GM12873 (cell line): ENCODE measurements around the gene GAS6.

Experiments
- TF ChIP-seq, protein P1 (sequence below): IDR thresholded peaks from 2 replicates; pipeline ENCODE4 v1.5.1; 2012; ENCODE audit warnings: low read depth, mild to moderate bottlenecking, moderate library complexity, low read length, control low read depth; ENCODE audit not compliant: insufficient read depth; ENCODE audit errors: missing control alignments

The GAS6 gene

DNA sequence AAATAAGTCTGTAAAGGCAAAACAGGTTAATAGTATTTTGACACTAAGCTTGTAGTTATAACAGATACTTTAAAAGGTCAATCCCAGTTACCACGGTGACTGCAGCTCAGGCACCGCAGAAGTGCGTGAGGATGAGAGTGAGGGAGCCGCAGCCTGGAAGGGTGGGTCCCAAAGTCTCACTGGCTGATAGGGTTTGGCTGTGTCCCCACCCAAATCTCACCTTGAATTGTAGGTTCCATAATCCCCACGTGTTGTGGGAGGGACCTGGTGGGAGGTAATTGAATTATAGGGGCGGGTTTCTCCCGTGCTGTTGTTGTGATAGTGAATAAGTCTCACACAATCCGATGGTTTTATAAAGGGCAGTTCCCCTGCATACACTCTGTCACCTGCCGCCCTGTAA is 40.0 kb upstream of the GAS6 start:
- TF ChIP-seq, protein P1, sequence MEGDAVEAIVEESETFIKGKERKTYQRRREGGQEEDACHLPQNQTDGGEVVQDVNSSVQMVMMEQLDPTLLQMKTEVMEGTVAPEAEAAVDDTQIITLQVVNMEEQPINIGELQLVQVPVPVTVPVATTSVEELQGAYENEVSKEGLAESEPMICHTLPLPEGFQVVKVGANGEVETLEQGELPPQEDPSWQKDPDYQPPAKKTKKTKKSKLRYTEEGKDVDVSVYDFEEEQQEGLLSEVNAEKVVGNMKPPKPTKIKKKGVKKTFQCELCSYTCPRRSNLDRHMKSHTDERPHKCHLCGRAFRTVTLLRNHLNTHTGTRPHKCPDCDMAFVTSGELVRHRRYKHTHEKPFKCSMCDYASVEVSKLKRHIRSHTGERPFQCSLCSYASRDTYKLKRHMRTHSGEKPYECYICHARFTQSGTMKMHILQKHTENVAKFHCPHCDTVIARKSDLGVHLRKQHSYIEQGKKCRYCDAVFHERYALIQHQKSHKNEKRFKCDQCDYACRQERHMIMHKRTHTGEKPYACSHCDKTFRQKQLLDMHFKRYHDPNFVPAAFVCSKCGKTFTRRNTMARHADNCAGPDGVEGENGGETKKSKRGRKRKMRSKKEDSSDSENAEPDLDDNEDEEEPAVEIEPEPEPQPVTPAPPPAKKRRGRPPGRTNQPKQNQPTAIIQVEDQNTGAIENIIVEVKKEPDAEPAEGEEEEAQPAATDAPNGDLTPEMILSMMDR, result no peak

DNA sequence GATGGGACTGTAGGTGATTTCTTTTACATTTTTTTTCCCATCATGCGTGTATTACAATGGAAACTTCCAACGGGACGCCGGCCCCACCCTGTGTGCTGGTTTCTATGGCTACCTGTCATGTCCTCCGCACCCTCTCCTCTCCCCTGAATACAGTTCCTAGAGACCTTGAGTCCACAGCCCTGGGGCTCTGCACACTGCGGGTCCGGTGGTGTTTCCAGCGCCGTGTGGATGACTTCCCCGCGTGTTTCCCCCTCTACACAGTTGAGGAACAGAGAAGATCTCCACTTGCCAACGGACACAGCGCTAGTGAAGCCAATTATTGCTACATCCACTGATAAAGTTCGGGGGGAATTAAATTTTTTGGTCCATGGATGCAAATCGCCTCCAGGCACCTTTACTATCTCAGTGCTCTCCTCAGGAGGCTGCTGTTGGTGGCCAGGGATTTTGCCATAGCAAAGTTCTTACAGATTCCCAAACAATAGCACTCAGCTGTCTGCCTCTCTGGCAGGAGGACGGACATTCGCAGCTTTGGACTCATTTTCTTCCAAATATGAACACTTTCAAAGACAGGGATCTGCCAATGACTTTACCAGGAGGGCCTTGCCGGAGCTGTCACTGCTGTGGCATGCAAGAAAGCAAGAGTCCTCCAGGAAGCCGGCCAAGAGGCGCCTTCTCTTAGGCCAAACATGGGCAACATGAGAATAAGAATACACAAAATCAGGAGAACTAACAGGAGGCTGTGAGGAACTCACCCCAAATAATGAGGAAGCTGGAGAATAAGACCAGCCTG is 39.3 kb upstream of the GAS6 start:
- TF ChIP-seq, protein P1, result no peak

DNA sequence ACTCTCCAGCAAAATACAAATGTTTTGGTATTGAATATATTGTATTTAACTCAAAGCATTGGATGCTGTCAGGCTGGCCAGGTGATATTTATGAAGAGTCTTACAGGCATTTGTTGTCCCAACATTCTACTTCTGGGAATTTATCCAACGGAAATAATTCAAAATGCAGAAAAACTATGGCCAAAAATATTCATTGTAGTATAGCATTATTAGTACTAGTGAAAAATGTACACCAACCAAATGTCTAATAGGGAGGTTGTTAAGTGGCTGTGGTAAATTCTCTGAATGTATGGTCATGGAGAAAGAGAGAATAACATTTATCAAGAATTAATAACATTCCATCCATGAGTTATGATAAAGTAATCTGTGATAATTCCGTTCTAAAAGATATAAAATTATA is 38.6 kb upstream of the GAS6 start:
- TF ChIP-seq, protein P1, result no peak

DNA sequence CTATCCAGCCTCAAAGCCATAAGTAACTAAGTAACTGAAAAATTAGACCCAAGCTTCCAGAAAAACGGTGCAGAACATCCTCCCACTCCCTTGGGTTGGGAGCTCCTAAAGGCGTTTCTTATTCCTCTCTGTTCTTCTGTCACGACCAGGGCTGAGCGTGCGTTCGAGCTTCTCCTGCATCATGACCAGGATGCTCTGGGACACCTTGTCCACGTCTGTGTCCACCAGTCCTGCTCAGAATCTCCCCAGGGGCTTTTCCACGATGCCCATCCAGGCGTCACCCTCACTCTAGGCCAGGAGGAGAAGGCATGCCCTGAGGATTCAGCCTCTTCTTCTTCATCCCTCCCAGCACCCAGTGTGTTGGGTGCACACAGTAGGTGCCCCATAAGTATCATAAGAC is 37.8 kb upstream of the GAS6 start:
- TF ChIP-seq, protein P1, result no peak

DNA sequence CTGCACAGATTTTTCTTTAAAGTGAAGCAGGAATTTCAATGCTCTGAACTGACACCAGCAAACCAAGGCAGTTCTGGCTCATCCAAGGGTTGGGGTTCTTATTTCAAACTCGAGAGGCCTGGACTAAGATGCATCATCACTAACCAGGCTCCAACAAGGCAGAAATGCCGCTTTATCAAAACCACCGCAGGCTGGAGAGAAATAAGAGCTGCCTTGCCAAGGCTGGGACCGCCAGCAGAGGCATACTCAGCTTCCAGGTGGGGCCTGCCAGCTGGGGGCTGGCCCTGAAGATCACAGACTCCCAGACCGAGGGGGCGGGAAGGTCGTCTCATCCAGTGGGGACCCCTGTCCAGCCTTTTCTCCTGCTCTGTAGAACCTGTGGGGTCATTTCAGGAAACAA is 37.4 kb upstream of the GAS6 start:
- TF ChIP-seq, protein P1, result no peak

DNA sequence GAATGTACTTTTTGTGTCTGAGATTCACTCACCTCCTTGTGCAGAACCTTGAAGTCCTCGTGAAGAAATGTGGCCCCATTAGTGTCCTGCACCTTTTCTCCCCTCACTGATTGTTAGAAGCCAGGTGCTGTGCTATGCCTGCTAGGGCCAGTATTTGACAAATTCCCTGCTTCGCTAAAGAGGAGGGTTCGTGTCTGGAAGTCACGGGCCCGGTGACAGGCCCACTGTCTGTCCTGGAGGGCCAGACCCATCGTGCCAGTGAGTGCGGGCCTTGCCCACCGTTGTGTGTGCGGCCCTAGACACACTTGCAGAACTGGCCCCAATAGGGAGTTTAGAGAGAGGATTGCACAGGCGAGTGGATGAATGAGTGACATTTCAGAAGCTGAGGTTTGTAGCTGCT is 36.8 kb upstream of the GAS6 start:
- TF ChIP-seq, protein P1, result no peak

DNA sequence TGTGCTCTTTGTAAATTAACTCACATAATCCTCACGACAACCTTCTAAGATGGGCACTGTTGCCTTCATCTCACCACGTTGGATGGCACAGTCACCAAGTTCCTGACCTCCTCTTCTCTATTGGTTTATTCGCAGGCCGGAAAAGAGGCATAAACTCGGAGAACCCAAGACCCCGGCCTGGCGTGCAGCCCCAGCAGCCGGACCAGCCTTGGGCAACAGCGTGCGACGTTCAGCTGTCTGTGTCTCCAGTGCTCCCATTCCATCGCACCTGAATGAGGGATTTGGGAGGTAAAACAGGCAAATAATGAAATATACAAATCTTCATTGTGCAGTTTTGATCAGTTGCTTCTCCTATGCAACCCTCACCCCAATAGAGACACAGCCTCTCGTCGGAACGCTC is 34.5 kb upstream of the GAS6 start:
- TF ChIP-seq, protein P1, result no peak
